Retinal pigment epithelial cell (primary cell): ENCODE measurements around the gene APH1B.

Source experiments
- DNase-seq: peaks from one replicate; pipeline ENCODE4 v3.0.0-alpha.2; 2010; ENCODE audit warnings: low read depth
- H3K4me3 ChIP-seq: 2 replicates; pipeline ENCODE4 v1.5.1; 2011; ENCODE audit warnings: mild to moderate bottlenecking, low read length, control low read depth, moderate library complexity
- TF ChIP-seq, protein P1 (sequence below): conservative IDR thresholded peaks from 2 replicates; pipeline ENCODE4 v1.5.1; 2011; ENCODE audit warnings: low read depth, low read length, control low read depth, inconsistent platforms

The APH1B gene

DNA sequence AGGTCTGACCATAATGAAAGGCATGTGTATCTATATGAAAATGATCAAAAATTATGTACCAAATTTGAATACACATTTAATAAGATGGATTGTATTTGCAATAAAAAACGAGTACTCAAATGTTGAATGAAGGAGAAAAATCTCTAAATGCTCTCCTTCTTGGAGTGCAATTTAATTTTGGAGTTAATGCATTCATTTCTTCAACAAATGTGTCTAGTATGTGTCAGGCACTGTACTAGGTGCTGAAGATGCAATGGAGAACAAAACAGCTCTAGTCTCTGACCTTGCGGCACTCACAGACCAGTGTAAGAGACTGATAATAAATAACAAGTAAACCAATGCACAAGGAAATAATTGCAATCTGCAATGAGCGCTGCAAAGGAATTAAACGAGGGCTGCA lies 75.4 kb downstream of the APH1B start:
- H3K4me3 ChIP-seq: no peak overlapping the region
- TF ChIP-seq, protein P1, sequence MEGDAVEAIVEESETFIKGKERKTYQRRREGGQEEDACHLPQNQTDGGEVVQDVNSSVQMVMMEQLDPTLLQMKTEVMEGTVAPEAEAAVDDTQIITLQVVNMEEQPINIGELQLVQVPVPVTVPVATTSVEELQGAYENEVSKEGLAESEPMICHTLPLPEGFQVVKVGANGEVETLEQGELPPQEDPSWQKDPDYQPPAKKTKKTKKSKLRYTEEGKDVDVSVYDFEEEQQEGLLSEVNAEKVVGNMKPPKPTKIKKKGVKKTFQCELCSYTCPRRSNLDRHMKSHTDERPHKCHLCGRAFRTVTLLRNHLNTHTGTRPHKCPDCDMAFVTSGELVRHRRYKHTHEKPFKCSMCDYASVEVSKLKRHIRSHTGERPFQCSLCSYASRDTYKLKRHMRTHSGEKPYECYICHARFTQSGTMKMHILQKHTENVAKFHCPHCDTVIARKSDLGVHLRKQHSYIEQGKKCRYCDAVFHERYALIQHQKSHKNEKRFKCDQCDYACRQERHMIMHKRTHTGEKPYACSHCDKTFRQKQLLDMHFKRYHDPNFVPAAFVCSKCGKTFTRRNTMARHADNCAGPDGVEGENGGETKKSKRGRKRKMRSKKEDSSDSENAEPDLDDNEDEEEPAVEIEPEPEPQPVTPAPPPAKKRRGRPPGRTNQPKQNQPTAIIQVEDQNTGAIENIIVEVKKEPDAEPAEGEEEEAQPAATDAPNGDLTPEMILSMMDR: no peak
- DNase-seq: no peak

DNA sequence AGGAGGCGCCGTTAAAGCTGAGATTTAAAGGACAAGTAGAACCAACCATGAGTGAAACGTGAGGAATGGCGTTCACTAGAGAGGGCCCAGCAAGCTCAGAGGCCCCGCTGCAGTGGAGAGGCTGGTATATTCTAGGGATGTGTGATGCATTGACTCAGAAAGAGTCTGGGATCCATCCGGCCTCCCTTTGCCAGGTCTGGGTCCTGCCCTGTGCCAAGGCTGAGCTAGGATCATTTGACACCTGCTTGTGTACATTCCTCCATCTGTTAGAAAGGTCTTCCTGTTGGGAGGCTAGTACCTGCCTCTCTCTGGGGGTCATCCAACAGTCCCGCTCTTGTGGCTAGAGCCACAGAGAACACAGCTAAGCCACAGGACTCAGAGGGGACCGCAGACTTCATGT lies 75.9 kb downstream of the APH1B start:
- no peak for DNase-seq
- H3K4me3 ChIP-seq: no peak overlapping the region
- TF ChIP-seq, protein P1: no peak

DNA sequence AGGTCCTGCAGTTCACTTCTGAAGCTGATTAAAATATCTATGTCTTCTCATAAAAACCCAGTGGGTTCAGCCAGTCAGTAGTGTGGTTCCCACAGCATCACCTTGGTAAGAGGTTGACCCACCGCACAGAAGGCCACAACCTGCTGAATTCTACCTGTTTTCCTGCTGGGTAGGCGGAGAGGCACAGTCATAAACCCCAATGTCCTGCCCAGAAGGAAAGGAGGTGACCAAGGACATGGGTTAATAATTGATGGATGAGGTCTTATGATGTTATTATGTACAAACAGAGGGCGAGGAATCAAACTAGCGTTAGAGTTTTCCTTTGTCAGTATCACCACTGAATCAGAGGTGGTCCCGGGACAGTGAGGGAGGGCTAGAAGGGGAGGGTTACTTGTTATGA lies 76.5 kb downstream of the APH1B start:
- no peak for DNase-seq
- H3K4me3 ChIP-seq: no peak overlapping the region
- TF ChIP-seq, protein P1: no peak

DNA sequence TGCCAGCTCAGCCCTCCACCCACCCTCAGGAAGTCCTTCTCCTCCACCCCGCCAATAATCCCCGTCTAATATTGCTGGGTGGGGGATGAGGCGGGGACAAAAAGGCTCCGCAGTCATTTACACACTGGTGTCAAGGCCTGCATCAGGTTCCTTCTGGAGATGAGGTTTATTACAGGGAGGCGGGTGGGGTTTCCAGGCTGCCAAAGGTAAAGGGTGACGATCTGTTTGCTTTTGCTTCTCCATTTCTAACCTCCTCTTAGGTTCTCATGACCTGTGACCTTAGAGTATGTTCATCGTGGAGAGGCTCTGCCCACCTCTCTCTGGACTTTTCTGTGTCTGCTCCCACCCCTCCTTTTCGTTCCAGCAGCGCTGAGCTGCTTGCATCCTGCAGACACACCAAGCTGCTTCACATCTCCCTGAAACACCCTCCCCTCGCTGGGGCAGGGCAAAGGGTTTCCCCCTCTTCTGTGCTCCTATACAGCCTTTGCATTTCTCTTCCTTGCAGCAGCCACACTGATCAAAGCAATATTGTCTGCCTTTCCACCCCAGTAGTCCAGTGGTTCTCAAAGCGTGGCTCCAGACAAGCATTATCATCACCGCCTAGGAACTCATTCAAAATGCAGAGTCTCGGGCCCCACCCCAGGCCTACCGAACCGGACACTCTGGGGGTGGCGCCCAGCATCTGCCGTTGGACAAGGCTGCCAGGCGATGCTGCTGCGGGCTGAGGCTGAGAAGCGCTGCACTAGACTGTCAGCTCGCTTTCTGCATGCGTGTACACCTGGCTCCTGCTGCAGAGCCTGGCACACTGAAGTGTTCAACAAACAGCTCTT lies 77.6 kb downstream of the APH1B start:
- no peak overlapping the region for H3K4me3 ChIP-seq
- no peak for DNase-seq
- TF ChIP-seq, protein P1: no peak

DNA sequence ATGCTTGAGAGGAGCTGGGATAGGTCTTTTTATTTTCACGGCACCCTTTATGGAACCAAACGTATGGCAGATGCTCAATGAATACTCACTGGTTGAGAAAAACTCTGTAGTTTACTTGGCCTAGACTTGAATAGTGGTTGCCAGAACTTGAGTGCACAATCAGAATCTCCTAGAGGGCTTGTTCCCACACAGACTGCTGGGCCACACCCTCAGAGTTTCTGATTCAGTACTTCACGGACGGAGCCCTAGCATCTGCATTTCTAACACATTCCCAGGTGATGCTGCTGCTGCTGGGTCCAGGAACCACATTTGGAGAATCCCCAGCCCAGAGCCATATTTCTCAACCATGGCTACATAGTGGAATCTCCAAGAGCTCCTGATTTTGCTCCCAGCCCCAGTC lies 79.7 kb downstream of the APH1B start:
- TF ChIP-seq, protein P1: no peak
- H3K4me3 ChIP-seq: no peak overlapping the region

DNA sequence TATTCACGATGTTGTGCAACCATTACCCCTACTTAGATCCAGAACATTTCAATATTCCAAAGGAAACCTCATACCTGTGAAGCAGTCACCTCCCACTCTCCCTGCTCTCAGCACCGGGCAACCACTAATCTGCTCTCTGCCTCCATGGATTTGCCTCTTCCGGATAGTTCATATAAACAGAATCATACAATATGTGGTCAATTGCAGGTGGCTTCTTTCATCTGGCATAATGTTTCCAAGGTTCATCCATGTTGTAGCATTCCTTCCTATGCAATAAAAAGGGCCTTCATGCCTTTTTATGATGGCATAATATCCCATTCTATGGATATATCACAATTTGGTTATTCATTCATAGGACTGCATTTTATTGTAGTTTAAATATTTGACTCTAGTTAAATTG lies 80.3 kb downstream of the APH1B start:
- no peak overlapping the region for H3K4me3 ChIP-seq
- DNase-seq: no peak
- TF ChIP-seq, protein P1: no peak

More for the DNA sequence above, 79.7 kb downstream of the APH1B start:
- DNase-seq: no peak
